NAMALWA (cell line): ENCODE data around the gene TEX19.

Experiments
- DNase-seq: peaks from one replicate; pipeline ENCODE4 v3.0.0-alpha.2; 2015; ENCODE audit warnings: low spot score

Gene TEX19

DNA sequence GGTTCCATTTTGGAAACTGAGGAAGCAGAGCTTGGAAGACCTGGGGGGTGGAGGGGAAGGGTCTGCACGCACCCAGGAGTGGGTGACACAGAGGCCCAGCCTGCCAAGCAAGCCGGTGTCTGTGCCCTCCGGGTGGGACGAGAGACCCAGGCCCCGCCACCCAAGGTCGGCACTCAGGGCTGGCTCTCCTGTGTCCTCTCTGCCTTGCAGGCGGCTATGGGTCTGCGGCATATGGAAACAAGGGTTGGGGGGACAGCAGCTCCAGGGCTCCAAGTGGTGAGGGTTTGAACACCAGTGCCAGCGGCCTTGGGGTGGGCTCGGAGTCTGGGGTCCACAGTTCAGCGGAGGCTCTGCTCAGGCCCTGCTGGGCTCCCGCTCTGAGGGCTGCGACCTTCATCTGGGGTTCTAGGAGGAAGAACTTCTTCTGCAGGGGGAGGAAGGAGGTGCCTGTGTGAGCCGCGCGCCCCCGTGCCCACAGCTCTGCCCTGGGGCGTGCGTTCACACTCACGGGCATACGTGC, 37.0 kb upstream of the TEX19 start:
- DNase-seq, result no peak

DNA sequence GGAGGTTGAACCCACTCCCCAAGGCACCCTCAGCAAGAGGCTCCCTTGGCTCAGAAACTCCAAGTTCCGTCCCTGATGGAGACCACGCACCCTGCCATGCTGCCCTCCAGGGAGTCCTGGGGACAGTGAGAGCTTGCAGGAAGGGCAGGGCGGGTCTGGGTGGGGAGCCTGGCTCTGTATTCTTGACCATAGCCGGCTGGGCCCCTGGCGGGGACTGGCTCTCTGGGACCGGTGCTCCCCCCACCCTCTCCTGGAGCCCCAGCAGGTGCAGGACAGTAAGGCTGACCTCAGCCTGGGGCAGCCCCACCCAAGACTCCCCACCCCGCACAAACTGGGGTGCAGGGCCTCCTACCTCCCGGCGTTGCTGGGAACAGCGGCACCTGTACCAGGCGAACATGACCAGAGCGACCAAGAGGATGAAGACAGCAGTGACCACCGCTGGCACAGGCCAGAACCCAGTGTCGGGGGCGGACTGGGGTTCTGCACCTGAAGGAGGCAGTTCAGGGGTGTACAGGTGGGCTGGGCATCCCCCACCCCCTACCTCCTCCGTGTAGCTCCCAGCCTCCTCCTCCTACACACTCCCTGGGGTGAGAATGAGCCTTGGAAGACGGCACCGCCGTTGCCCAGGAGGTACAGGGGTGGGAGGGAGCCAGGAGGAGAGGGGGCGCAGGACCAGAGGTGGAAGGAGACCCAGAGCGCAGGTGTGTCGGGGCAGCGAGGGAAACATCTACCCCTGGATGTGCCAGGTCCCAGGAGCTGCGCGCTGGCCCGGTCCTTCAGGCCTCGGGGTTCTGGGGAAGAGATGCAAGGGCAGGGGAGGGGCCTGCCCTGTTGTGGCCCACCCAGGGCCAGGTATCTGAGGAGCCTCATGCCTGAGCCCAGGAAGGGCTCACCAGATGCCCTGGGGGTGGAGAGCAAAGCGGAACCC, 36.3 kb upstream of the TEX19 start:
- no peak for DNase-seq

DNA sequence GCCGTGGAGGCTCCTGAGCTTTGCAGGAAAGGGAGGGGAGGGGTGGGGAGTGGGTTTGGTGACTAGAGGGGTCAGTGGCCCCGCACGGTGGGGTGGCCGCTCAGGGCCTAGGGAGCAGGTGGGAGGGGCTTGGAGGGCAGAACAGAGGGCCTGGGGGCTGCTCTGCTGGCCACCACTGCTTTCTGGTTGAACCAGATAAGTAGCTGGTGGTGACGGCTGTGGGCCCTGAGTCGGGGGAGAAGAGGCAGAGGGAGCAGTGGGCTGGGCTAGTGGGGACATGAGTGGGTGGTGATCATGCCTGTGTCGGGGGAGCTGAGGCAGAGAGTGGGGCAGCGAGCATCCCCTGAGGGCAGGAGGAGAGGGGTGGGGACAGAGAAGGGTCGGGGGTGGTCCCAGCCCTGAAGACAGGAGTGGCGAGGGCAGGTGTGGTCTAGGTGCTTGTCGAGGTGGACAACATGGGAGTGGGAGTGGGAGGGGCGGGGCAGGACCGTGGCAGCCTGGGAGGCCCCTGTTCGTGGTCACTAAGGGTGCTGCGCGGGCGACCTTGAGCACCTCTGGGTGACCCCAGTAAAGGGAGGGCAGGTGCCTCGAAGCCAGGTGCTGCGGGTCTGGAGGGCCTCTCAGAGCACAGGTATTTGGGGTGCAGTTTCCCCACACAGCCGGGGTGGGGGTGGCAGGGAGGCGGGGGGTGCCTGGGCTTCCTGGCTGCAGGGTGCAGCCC, 35.4 kb upstream of the TEX19 start:
- no peak for DNase-seq

DNA sequence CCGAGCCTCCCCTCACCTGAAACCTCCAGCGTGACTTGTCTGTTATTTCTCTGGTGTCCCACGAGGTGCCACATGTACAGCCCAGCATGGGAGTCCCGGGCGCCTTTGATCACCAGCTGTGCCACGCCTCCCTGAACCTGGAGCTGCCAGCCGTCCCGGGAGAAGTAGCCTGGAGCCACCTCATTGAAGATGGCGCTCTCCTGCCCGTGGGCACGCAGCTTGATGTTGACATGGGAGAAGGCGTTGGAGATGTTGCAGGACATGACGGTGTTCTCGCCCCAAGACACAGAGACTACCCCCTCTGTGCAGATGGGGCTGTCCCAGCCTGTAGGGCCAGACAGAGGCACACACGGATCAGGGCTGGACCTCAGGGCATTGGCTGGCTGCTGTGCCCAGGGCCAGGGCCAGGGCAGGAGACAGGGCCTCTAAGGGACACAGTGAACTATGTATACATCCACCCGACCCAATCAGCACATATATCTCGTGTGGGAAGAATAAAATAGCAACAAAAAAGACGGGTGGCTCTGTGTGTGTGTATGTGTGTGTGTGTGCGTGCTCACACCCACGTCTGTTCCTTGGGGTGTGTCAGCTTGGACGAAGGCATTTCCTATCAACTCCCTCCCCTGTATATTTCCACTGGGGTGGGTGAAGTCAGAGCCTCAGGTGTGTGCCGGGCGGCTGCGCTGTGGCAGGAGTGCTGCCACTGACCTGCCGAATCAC, 34.3 kb upstream of the TEX19 start:
- DNase-seq, result no peak

DNA sequence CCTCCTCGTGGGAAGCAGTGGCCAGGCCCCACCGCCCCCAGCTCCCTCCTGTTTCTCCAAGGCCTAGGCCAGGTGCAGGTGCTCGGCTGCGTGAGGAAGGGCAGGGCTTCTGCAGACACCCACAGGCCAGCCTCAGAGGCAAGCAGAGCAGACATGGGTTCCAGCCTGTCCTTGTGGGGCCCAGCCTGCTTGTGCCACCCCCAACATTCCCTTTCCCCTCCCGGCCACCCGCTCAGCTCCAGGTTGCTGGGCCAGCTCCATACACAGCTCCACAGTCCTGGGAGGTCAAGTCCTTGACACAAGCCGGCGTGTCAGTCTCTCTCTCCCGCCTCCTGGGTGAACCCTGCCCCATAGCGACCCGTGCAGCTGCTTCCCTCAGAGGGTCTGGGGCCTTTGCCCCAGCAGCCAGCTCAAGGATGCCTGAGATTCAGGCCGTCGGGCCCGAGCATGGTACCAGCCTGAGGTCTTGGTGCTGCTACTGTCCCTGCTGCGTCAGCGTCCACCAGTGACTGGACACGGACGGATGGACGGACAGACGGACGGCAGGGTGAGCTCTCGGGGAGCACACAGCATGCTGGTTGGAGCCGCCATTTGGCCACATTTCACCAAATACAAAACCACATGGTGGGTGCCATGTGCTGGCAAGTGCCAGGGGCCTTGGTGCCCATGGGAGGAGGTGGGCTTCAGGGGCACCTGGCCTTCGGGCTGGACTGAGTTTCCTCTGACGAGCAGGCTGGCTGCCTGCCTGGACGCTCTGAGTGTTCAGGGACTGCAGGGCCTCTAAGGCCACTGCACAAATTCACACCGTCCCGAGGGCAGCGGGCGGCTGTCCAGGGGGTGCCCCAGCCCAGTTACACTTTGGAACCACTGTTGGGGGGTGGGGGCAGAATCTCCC, 33.5 kb upstream of the TEX19 start:
- DNase-seq, result no peak

DNA sequence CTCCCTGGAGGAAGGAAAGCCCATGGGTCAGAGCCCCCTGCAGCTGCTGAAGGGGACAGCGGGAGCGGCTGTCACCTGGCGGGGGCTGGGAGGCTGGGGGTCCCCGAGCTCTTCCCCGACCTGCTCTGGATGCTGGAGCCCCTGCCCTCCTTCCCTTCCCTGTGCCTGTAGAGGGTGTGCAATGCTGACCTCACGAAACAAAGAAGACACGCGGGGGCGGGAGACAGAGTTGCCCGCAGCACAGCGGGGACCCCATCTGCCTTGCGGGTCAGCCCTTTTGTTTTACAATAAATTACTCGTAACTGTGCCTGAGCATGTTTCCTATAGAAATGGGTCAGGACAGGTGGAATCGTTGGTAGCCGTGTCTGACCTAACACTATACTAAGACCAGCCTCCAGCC, 31.8 kb upstream of the TEX19 start:
- no peak for DNase-seq

DNA sequence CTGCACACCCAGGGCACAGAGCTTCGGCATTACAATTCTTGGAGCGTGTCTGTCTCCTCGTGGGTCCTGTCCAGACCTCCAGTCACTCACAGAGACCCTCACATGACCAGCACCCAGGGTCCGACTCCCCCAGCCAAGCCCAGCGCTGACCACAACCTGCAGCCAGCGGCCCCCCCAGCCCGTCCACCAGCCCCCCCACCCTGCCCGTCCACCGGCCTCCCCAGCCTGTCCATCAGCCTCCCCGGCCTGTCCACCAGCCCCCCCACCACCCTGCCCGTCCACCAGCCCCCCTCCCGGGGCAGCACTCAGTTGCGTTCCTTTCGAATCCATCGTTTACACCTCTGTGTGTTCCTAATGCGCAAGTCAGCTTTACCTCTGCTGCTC, 31.3 kb upstream of the TEX19 start:
- no peak for DNase-seq

DNA sequence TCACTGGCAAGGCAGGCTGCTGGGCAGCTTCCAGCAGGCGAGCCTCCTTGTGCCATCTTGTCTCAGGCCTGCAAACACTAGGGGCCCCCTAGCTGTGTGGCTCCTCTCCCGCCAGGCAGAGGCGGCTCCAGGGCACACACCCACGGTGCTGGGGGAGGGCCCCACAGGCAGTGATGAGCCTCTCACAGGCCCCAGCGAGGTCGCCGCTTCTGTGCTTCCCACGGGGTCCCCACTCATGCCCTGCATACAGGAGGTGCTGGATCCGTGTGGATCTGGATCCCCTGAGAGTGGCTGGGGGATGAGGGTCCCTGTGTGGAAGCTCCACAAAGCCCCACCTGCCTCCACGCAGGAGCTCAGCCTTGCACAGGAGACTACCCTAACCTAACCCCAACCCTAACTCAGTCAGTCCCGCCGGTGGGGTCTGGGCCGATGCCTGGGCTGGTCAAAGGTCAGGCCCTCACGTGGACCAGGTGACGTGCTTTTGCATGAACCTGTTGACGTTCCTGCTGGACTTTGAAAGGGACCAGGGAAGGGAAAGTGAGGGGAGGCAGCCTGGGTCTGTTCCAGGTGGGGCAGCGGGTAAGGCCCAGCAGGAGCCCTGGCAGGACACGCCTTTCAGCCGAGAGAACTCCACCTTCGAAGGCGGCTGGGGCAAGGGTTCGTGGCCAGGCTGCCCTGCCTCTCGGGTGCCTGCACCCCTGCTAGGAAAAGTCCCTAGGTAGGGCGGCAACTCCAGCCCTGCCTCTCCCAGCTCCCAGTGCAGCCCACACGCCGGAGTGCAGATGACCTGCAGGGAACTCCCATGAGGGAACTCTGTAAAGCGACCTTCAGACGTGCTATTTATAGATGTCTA, 30.7 kb upstream of the TEX19 start:
- DNase-seq, result no peak

DNA sequence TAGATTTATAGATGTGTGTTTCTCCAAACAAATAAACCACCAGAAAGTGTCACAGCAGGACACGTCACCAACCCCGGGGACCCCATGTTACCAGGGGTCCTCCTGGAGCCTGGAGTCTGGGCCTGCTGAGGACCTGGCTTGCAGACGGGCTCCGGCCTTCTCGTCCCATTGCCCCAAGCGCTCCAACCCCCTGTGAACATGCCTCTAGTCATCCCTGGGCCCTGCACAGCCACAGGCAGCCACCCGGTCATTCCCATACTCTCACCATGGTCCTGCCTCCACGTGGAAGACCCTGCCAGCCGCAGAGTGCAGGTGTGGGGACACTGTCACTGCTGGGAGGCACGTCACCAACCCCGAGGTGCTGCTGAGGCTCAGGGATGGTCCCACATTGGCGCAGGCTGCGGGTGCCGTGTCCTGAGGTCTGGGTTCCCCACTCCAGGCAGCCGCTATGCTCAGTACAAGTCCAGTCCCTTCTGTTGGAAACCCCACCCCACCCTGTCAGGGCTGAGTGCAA, 30.0 kb upstream of the TEX19 start:
- DNase-seq, result no peak

DNA sequence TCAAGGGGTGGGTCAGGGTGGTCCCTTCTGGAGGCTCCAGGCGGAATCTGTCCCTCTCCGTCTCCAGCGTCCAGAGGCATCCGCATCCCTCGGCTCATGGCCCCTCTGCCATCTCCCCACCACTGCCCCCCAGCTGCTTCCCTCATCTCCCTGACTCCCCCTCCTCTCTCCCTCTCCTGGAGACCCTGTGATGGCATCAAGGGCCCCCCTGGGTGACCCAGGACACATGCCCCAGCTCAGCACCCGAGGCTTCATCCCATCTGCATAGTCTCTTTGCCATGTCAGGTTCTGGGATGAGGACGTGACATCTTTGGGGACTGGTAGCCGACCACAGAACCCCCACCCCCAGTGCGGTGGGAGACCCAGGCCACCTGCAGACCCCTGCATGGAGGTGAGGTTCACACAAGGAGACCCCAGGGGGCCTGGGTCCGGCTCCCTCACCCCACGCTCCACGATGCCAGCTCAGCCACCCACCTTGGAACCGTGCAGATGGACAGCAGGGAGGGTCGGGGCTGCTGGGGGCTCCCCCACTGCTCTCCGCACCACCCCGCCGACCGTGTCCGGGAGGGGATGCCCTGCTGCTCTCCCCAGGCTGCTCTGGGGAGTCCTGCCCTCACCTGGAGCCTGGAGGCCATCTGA, 29.2 kb upstream of the TEX19 start:
- no peak for DNase-seq

DNA sequence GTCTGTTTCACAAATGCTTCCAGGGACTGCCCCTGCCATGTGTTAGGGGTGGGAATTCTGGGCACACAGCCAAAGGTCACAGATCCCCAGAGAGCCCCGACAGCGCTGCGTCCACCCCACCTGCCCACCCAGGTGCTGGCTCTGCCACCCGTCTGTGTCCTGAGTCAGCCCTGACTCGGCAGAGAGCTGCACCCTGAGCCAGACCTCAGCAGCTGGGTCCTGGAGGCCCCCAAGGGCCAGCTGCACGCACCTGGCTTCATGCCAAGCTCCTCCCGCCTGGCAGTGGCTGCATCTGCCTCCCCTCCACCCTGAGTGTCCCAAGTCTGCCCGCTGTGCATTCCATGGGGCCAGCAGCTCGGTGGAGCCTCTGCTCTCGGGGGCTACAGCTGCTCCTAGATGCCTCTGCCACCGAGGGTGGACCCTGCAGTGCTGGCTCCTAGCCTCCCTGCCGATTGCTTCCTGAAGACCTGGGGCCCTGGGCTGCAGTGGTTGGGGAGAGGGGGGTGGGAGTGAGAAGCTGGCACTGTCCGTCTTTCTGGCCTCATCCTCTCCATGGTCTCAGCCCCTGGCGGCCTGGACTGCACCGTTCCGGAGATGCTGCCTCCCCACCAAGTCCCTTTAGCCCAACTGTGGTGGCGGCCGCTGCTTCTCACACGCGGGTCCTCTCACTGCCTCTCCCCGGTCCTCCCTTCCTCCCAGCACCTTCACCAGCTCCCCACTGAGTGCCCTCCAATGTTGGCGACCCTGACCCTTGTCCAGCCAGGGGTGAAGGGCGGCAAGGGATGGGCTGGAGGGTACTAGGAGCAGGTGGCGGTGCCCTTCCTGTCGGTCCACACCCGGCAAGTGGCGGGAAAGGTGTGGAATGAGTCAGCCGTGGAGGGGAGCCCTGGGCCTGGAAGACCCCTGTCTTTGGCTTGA, 28.5 kb upstream of the TEX19 start:
- DNase-seq, result peak; percentile 84

DNA sequence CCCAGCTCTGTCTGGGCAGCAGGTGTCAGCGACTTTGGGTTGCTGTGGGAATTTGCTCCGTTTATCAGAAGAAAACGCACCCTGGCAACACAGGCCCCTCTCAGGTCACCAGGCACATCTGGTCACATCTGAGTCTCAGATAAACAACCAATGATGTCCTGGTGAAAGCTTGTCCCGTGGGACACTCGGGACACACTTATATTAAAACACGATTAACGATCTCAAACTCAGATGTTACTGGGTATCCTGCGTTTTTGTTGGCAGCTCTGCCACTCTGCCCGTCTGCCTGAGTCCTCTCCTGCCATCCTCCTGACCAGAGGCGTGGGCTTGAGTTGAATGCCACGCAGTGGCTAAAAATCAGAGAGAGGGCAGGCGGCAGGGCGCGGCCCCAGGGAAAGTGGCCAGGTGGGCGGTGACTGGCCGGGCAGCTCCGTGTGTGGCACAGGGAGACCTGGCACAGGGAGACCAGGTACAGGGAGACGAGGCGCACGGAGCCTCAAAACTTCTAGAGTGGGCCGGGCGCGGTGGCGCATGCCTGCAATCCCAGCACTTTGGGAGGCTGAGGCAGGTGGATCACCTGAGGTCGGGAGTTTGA, 27.6 kb upstream of the TEX19 start:
- no peak for DNase-seq

DNA sequence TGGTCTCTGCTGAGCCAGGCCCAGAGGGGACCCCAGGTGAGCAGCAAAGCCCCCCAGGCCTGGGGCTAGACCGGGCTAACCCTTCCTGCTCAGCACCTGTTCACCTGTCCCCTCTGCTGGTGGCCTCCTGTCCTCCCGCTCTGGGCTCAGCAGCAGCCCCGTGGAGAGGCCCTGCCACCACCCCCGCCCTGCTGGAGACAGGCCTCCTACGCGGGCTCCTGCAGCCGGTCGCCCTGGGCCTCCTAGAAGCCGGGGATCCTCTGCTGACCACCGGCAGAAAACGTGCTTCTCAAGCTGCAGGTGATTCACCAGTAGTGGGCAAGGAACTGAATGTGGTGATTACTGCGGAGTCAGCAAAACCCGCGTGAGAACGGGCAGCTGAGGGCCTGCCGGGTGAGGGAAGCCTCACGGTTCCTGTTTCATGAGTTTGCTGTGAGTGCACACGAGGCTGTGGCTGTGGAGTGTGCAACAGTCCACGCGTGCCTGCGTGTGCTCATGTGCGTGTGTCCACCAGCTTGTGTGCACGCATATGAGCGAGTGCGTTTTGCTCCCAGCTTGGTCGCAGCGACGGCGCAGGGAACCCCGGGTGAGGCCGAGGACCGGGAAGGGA, 26.3 kb upstream of the TEX19 start:
- peak; percentile 29 for DNase-seq

DNA sequence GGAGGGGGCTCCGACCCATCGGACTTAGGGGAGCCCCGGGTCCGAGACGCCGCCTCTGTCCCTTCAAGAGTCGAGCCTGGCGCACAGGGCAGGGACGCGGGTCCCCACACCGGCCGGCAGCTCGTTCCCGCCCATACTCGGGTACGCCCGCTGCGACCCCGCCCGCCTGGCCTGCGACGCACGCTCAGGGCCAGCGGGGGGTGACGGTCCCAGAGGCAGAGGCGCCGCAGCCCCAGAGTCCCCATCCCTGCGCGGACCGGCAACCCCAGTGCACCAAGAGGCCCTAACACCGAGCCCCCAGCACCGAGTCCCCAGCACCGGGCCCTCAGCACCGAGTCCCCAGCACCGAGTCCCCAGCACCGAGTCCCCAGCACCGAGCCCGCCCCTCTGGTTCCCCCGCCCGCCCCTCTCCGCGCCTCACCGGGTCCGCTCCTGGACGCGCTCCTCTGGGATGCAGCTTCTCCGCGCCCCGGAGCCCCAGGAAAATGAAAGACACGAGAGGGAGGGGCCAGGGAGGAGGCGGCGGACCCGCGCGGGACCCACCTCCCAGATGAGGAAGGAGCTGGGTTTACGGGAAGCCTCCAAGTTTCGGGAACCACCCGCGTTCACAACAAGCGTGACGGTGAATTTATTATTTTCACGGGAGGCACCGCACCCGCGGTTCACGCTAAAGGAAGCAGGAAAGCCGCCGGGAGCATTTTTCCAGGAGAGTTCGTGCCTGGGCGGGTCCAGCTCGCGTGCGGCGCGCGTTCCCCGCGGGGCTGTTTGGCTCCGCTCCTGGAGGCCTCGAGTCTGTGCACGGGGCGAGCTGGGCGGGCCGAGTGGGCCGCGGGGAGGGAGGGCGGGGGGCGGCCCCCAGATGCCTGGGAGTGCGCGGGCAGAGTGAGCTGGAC, 25.5 kb upstream of the TEX19 start, which contains the start of gene SECTM1:
Gene SECTM1 (minus strand): TSS at position 488 of the 893 bp plus-strand sequence. CDS start 6,526 bp downstream, outside the sequence.
- no peak for DNase-seq

DNA sequence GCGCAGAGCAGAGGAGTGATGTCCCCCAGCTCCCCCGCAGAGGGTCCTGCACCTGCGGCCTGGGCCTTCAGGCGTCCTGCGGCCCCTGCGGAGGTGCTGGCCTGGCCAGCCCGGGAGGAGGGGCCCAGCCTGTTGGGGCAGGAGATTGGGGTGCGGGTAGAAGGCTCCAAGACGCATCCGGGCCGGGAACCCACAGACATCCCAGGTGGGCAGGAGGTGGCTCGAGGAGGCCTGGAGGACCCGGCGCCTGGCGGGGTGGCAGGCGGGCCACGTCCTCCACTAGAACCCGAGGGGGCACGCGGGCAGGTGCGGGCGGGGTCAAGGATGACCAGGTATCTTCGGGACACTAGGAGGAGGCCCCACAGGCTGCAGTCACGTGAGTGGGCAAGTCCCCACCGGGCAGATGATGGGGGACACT, 24.8 kb upstream of the TEX19 start:
- no peak for DNase-seq

DNA sequence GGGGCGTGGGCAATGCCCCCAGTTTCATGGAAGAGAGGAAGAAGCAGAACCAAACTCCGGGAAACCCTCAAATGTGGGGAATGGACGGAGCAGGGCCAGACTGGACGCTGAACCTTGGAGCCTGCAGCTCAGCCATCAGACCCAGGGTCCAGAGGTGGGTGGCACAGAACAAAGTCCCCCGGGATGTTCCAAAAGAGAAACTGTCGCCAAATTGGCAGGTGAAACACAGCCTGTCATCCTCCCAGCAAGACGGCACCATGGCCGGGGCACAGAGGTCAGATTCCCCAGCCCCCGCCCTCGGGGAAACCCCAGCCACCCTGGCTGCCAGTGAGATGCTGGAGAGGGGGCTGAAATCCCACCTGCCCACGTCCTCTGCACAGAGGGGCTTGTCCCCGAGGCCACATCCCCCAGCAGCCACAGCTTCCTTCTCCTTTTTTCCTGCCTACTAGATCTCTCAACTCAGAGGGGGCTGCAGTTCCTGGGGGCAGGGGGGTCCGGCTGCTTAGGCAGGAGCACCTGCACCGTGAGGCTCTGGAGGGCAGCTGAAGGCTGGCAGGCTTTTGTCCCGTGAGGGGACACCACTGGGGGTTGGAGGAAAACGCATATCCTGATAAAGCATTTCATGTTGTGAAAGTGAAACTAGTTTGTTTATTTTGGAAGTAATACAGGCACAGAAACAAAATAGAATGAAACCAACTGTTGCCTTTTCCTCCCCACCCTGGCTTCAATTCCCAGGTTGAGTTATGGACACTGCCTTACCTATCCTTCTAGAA, 24.2 kb upstream of the TEX19 start:
- DNase-seq, result peak; percentile 56
